Neural progenitor cell (in vitro differentiated cells): ENCODE results near the gene SEC22A. TPM values are rescaled to one million over a fixed set of nuclear protein-coding genes. Genes with fewer than 3 reads are reported as not detected.

Experiments used
- DNase-seq: peaks from one replicate; pipeline ENCODE4 v3.0.0-alpha.2; 2016; ENCODE audit warnings: low spot score
- H2AFZ ChIP-seq: fragments of 200-600 bp; sonication (generic); replicated peaks from 2 replicates; pipeline ENCODE4 v1.6.1; 2016; ENCODE audit warnings: antibody characterized with exemption
- H3F3A ChIP-seq: fragments of 200-600 bp; sonication (generic); 2 replicates; pipeline ENCODE4 v1.6.1; 2016; ENCODE audit warnings: antibody characterized with exemption, low read depth
- H3K27ac ChIP-seq: fragments of 200-600 bp; sonication (generic); 2 replicates; pipeline ENCODE4 v1.5.1; 2016; ENCODE audit warnings: mild to moderate bottlenecking
- H3K27me3 ChIP-seq: fragments of 200-600 bp; sonication (generic); 2 replicates; pipeline ENCODE4 v1.6.1; 2016; ENCODE audit warnings: mild to moderate bottlenecking, moderate library complexity
- H3K36me3 ChIP-seq: fragments of 200-600 bp; sonication (generic); 2 replicates; pipeline ENCODE4 v1.5.1; 2016
- H3K4me1 ChIP-seq: fragments of 200-600 bp; sonication (generic); 2 replicates; pipeline ENCODE4 v1.6.1; 2016; ENCODE audit warnings: mixed run types
- H3K4me2 ChIP-seq: fragments of 200-600 bp; sonication (generic); 2 replicates; pipeline ENCODE4 v1.6.1; 2016
- H3K4me3 ChIP-seq: fragments of 200-600 bp; sonication (generic); 2 replicates; pipeline ENCODE4 v1.5.1; 2016
- H3K79me2 ChIP-seq: fragments of 200-600 bp; sonication (generic); 2 replicates; pipeline ENCODE4 v1.6.1; 2016; ENCODE audit warnings: low read depth
- H3K9ac ChIP-seq: fragments of 200-600 bp; sonication (generic); 2 replicates; pipeline ENCODE4 v1.6.1; 2016
- H3K9me3 ChIP-seq: fragments of 200-600 bp; sonication (generic); 2 replicates; pipeline ENCODE4 v1.5.1; 2016; ENCODE audit warnings: low read depth
- H4K20me1 ChIP-seq: fragments of 200-600 bp; sonication (generic); 2 replicates; pipeline ENCODE4 v1.6.1; 2016; ENCODE audit warnings: low read depth
- H3K27ac Mint-ChIP-seq: 3 replicates; pipeline ENCODE4 v1.8.0; 2021; ENCODE audit warnings: mixed read lengths
- H3K27me3 Mint-ChIP-seq: 2 replicates; pipeline ENCODE4 v1.8.0; 2022; ENCODE audit warnings: low read depth, mild to moderate bottlenecking, inconsistent platforms, moderate library complexity, mixed read lengths; ENCODE audit not compliant: insufficient read depth
- H3K36me3 Mint-ChIP-seq: 3 replicates; pipeline ENCODE4 v1.8.0; 2021; ENCODE audit warnings: mixed read lengths
- H3K4me1 Mint-ChIP-seq: 3 replicates; pipeline ENCODE4 v1.8.0; 2021; ENCODE audit warnings: mixed read lengths
- H3K4me3 Mint-ChIP-seq: 3 replicates; pipeline ENCODE4 v1.8.0; 2021; ENCODE audit warnings: mild to moderate bottlenecking, moderate library complexity, mixed read lengths
- H3K9me3 Mint-ChIP-seq: 3 replicates; pipeline ENCODE4 v1.8.0; 2020; ENCODE audit warnings: mixed read lengths
- CTCF ChIP-seq: fragments of 200-600 bp; sonication (generic); IDR thresholded peaks from 2 replicates; pipeline ENCODE4 v1.5.1; 2017; ENCODE audit warnings: antibody characterized with exemption, mild to moderate bottlenecking
- EZH2 ChIP-seq: fragments of 200-600 bp; sonication (generic); IDR thresholded peaks from 2 replicates; pipeline ENCODE4 v1.6.1; 2017; ENCODE audit warnings: antibody characterized with exemption, mild to moderate bottlenecking, moderate library complexity
- EZH2phosphoT487 ChIP-seq: fragments of 200-600 bp; sonication (generic); IDR thresholded peaks from 2 replicates; pipeline ENCODE4 v1.6.1; 2017; ENCODE audit warnings: antibody characterized with exemption
- total RNA-seq: library from RNA; depleted of rRNA; stranded (reverse); fragments of >200 nt; gene quantifications from 2 replicates; pipeline ENCODE4 v1.2.3, GENCODE V29; 2015; ENCODE audit warnings: low replicate concordance

SEC22A gene
- total RNA-seq, 1 donor from 2014 or later: 26.4 TPM

DNA sequence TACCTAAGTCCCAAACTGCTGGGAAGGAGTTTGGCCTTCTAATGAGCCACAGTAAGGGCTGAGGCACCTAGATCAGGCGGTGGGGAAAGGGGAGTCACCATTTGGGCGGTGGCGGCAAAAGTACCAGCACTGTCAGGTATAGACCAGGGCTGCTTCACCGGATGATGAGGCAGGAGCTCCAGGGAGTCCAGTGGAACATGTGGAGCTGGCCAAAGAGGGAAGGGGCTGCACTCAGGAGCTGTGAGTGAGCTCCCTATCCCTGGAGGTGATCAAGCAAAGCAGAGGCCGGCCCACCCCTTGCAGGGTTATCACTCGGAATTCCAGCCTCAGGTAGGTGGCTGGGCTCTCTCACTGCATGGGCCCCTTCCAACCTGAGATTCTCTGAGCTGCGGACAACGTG is 108.4 kb downstream of the SEC22A start:
- Histone ChIP-seq H3K9me3 (no peaks in the 10 kb centered on the region), H3K4me3 (no peak overlapping the region), H3K27ac (no peak overlapping the region), H3K79me2 (no peaks in the 10 kb centered on the region), H2AFZ (no peak overlapping the region), H3K4me2 (no peak overlapping the region), H3K9ac (no peak overlapping the region), H3F3A (peaks cover 8% of the 10 kb centered on the region), H3K27me3 (peaks cover 22% of the 10 kb centered on the region), H3K36me3 (no peaks in the 10 kb centered on the region), H3K4me1 (peaks cover 13% of the 10 kb centered on the region), H4K20me1 (no peaks in the 10 kb centered on the region)
- Mint-ChIP-seq H3K27me3 (peaks cover 6% of the 10 kb centered on the region), H3K4me3 (peak overlapping the region; percentile 46), H3K27ac (no peak overlapping the region), H3K4me1 (peaks cover 15% of the 10 kb centered on the region), H3K36me3 (peaks cover 1% of the 10 kb centered on the region), H3K9me3 (no peaks in the 10 kb centered on the region)
- DNase-seq: no peak
- TF ChIP-seq EZH2phosphoT487 (no peak), CTCF (no peak), EZH2 (no peak)

GRCh38 chr3:123310741-123311140 is 109.0 kb downstream of the SEC22A start:
- Mint-ChIP-seq H3K4me3 (peak overlapping the region; percentile 46), H3K27me3 (peaks cover 6% of the 10 kb centered on the region), H3K9me3 (no peaks in the 10 kb centered on the region), H3K27ac (no peak overlapping the region), H3K36me3 (peaks cover 1% of the 10 kb centered on the region), H3K4me1 (peaks cover 17% of the 10 kb centered on the region)
- H3F3A ChIP-seq: peaks cover 13% of the 10 kb centered on the region
- no peak overlapping the region for H3K27ac ChIP-seq
- H3K4me3 ChIP-seq: no peak overlapping the region
- no peaks in the 10 kb centered on the region for H4K20me1 ChIP-seq
- no peak overlapping the region for H3K9ac ChIP-seq
- DNase-seq: no peak
- no peaks in the 10 kb centered on the region for H3K9me3 ChIP-seq
- H3K27me3 ChIP-seq: peaks cover 27% of the 10 kb centered on the region
- no peaks in the 10 kb centered on the region for H3K36me3 ChIP-seq
- H3K4me1 ChIP-seq: peaks cover 15% of the 10 kb centered on the region
- no peaks in the 10 kb centered on the region for H3K79me2 ChIP-seq
- H3K4me2 ChIP-seq: no peak overlapping the region
- TF ChIP-seq EZH2phosphoT487 (no peak), CTCF (no peak), EZH2 (no peak)
- H2AFZ ChIP-seq: no peak overlapping the region

DNA sequence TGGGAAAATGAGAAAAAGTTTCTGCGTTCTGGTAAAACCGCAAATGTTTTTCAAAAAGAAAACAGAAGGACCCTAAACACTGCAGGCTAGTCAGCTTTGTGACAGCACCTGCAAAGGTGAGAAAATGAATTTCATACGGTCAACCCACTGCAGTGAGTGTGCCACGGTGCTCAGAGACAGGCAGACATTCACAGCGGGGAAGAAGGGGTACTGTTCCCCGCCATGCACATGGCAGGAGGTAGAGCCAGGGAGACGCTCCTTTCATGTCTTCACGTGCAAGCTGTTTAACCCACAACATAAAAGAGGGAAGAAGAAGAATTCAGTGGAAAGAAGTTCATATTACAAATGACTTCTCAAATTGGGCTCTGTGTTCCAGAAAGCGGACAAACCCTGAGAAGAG is 109.5 kb downstream of the SEC22A start:
- no peak for DNase-seq
- Histone ChIP-seq H3K4me1 (peaks cover 15% of the 10 kb centered on the region), H3K9me3 (no peaks in the 10 kb centered on the region), H3K9ac (no peak overlapping the region), H3K4me2 (no peak overlapping the region), H3F3A (peaks cover 14% of the 10 kb centered on the region), H3K27ac (no peak overlapping the region), H3K27me3 (peaks cover 32% of the 10 kb centered on the region), H3K4me3 (no peak overlapping the region), H3K36me3 (no peaks in the 10 kb centered on the region), H4K20me1 (no peaks in the 10 kb centered on the region), H2AFZ (no peak overlapping the region), H3K79me2 (no peaks in the 10 kb centered on the region)
- Mint-ChIP-seq H3K9me3 (no peaks in the 10 kb centered on the region), H3K36me3 (peaks cover 1% of the 10 kb centered on the region), H3K27me3 (peaks cover 6% of the 10 kb centered on the region), H3K4me3 (no peak overlapping the region), H3K27ac (no peak overlapping the region), H3K4me1 (peaks cover 17% of the 10 kb centered on the region)
- no peak for TF ChIP-seq EZH2
- no peak for TF ChIP-seq EZH2phosphoT487
- no peak for TF ChIP-seq CTCF
